Left cardiac atrium (tissue), 4 donors: ENCODE data around the gene HIRA. TPM values are rescaled to one million over a fixed set of nuclear protein-coding genes. Genes with fewer than 3 reads are reported as not detected.
"Not testable (repeated sequence)": the region's sequence is repeated elsewhere in the genome, so short reads cannot be mapped to it uniquely, and the experiment has no call there.

ENCODE experiments used
- ATAC-seq, 2 donors: fragments of 200-7000 bp; cut with Tn5 transposase; one replicate each; pipeline ENCODE4 v1.9.1; 2020; ENCODE audit warnings: mild to moderate bottlenecking in 2 of 2, moderate library complexity in 2 of 2
- DNase-seq: peaks from one replicate; pipeline ENCODE4 v3.0.0-alpha.2; 2020
- intact Hi-C, 2 donors: fragments of 100-400 bp; cut with DNase I; formaldehyde crosslinking; loops; one replicate each; pipeline versions ENCODE4 v1.14.1 to v1.15.1; 2022 to 2023
- total RNA-seq, 2 donors: library from RNA; stranded (reverse); fragmentation: NEBNext Ultra II Directional; extraction: Animal tissue kit (Norgen Biotek cat#: 25700); gene quantifications; one replicate each; pipeline ENCODE4 v1.2.1, GENCODE V29; 2021
- donor health status: DM: no; HTN: yes; CAD: no.
- donor health status: DM: no; HTN: yes; CAD: no; lungs with severe emphysema.
- donor health status: DM: yes; HTN: yes; CAD: no.
- donor health status: Dilated cardiomyopathy.

HIRA gene
- total RNA-seq, 2 donors from 2014 or later: 15.3 to 22.1 TPM

- intact Hi-C loops: no loop called here
- ATAC-seq (no peak), DNase-seq (no peak)
These were observed 79.9 kb downstream of the HIRA start for GRCh38 chr22:19351604-19352003.

GRCh38 chr22:19350947-19351346, 80.6 kb downstream of the HIRA start:
- intact Hi-C loops: no loop called here
- no peak for DNase-seq
- no peak for ATAC-seq

GRCh38 chr22:19350476-19350859, 81.1 kb downstream of the HIRA start:
- intact Hi-C loops: no loop called here
- ATAC-seq: no peak
- DNase-seq: no peak

GRCh38 chr22:19349778-19350475, 81.6 kb downstream of the HIRA start:
- DNase-seq (no peak), ATAC-seq (no peak)
- intact Hi-C loops: no loop called here

- no peak for ATAC-seq
- no peak for DNase-seq
- intact Hi-C loops: no loop called here
These were observed 84.8 kb downstream of the HIRA start for GRCh38 chr22:19346677-19347265.

GRCh38 chr22:19344420-19344819, 87.1 kb downstream of the HIRA start:
- DNase-seq (no peak), ATAC-seq (no peak)
- intact Hi-C loops: no loop called here

- DNase-seq (no peak), ATAC-seq (no peak)
- intact Hi-C loops: no loop called here
These were observed 88.1 kb downstream of the HIRA start for GRCh38 chr22:19343470-19343869.

- ATAC-seq: no peak
- intact Hi-C loops: no loop called here
- no peak for DNase-seq
These were observed 90.0 kb downstream of the HIRA start for GRCh38 chr22:19341500-19341899.

GRCh38 chr22:19337137-19337536, 94.4 kb downstream of the HIRA start:
- intact Hi-C loops: no loop called here
- ATAC-seq (no peak), DNase-seq (no peak)

GRCh38 chr22:19336133-19337075, 95.1 kb downstream of the HIRA start:
- no peak for ATAC-seq
- intact Hi-C loops: no loop called here
- DNase-seq: no peak

GRCh38 chr22:19331975-19332374, 99.6 kb downstream of the HIRA start:
- no peak for DNase-seq
- intact Hi-C loops: no loop called here
- no peak for ATAC-seq

GRCh38 chr22:19331474-19331873, 100.1 kb downstream of the HIRA start:
- intact Hi-C loops: no loop called here
- ATAC-seq: no peak
- DNase-seq: no peak

GRCh38 chr22:19330865-19331418, 100.6 kb downstream of the HIRA start:
- no peak for ATAC-seq
- DNase-seq: no peak
- intact Hi-C loops: no loop called here

- ATAC-seq, DNase-seq, intact Hi-C loops: not testable (repeated sequence)
These were observed 101.3 kb downstream of the HIRA start for GRCh38 chr22:19330205-19330604.

GRCh38 chr22:19329454-19329853, 102.1 kb downstream of the HIRA start:
- DNase-seq (no peak), ATAC-seq (no peak)
- intact Hi-C loops: no loop called here

GRCh38 chr22:19325296-19325948, 106.1 kb downstream of the HIRA start:
- ATAC-seq (no peak), DNase-seq (no peak)
- intact Hi-C loops: no loop called here

GRCh38 chr22:19323420-19323819, 108.1 kb downstream of the HIRA start:
- intact Hi-C loops, DNase-seq, ATAC-seq: not testable (repeated sequence)

- DNase-seq: no peak
- no peak for ATAC-seq
- intact Hi-C loops: no loop called here
These were observed 109.8 kb downstream of the HIRA start for GRCh38 chr22:19321757-19322156.

GRCh38 chr22:19320136-19320535, 111.4 kb downstream of the HIRA start:
- DNase-seq, intact Hi-C loops, ATAC-seq: not testable (repeated sequence)
